GM12878 (cell line): ENCODE results near the gene MLPH. TPM values are rescaled to one million over a fixed set of nuclear protein-coding genes. Genes with fewer than 3 reads are reported as not detected.

Experiments
- ATAC-seq: fragments of 200-7000 bp; cut with Tn5 transposase; 3 replicates; pipeline ENCODE4 v1.9.1; 2020; ENCODE audit warnings: mild to moderate bottlenecking, moderate library complexity
- BruUV-seq: library from RNA; stranded (reverse); fragments of 400-500 nt; replicated peaks from 2 replicates; lab custom pipeline; 2021; lab: Mats Ljungman, UMichigan
- CTCF ChIA-PET: fragments of 300-600 bp; sonication (Branson Sonifier 250); formaldehyde crosslinking; extraction: SDS; loops from one replicate; lab custom pipeline; 2021; ENCODE audit warnings: inconsistent platforms; lab: Yijun Ruan, JAX
- POLR2A ChIA-PET: fragments of 350-600 bp; formaldehyde crosslinking; extraction: SDS; loops from one replicate; lab custom pipeline; 2021; ENCODE audit warnings: inconsistent platforms; lab: Charles Lee
- RAD21 ChIA-PET: fragments of 300-600 bp; sonication (Branson Sonifier 250); formaldehyde crosslinking; loops from one replicate; lab custom pipeline; 2023; ENCODE audit warnings: antibody characterized with exemption; ENCODE audit not compliant: unreplicated experiment; lab: Charles Lee
- SMC1A ChIA-PET: fragments of 300-600 bp; sonication (Branson Sonifier 250); formaldehyde crosslinking; loops from one replicate; lab custom pipeline; 2023; ENCODE audit not compliant: unreplicated experiment, uncharacterized antibody; lab: Charles Lee
- DNase-seq: peaks from one replicate; pipeline ENCODE4 v3.0.0-alpha.2; 2011; ENCODE audit warnings: low read depth, low spot score
- FAIRE-seq: peaks from 3 replicates; lab custom pipeline; 2011; peaks lifted over from hg19 to GRCh38; lab: Jason Lieb, UNC
- H2AFZ ChIP-seq: 2 replicates; pipeline ENCODE4 v1.6.0; 2011; ENCODE audit warnings: low read depth, low read length, control low read depth; ENCODE audit not compliant: control insufficient read depth
- H3K27ac ChIP-seq: 2 replicates; pipeline ENCODE4 v1.5.1; 2011; ENCODE audit warnings: control low read depth; ENCODE audit not compliant: control insufficient read depth, insufficient read depth
- H3K27me3 ChIP-seq, 2 experiments: replicated peaks in 1 of 2; 2 replicates each; pipeline versions ENCODE4 v1.6.0 to v1.6.1; 2011; ENCODE audit warnings: low read length in 1 of 2; ENCODE audit not compliant: control insufficient read depth in 2 of 2, insufficient read depth in 2 of 2
- H3K36me3 ChIP-seq, 2 experiments: 2 replicates each; pipeline ENCODE4 v1.5.1; 2011; ENCODE audit warnings: low read length in 1 of 2; ENCODE audit not compliant: control insufficient read depth in 2 of 2, insufficient read depth in 2 of 2
- H3K4me1 ChIP-seq: 2 replicates; pipeline ENCODE4 v1.6.1; 2011; ENCODE audit warnings: mild to moderate bottlenecking, low read length, moderate library complexity, mixed read lengths; ENCODE audit not compliant: control insufficient read depth, insufficient read depth
- H3K4me2 ChIP-seq: 2 replicates; pipeline ENCODE4 v1.6.0; 2011; ENCODE audit warnings: control low read depth; ENCODE audit not compliant: control insufficient read depth, insufficient read depth
- H3K4me3 ChIP-seq: fragments of 200-600 bp; sonication (generic); 2 replicates; pipeline ENCODE4 v1.5.1; 2016
- H3K79me2 ChIP-seq: 2 replicates; pipeline ENCODE4 v1.6.0; 2011; ENCODE audit warnings: low read length; ENCODE audit not compliant: control insufficient read depth, insufficient read depth
- H3K9ac ChIP-seq: 2 replicates; pipeline ENCODE4 v1.8.0; 2011; ENCODE audit warnings: low read length, control low read depth, mixed read lengths; ENCODE audit not compliant: control insufficient read depth, insufficient read depth
- H3K9me3 ChIP-seq: replicated peaks from 3 replicates; pipeline ENCODE4 v1.5.1; 2011; ENCODE audit warnings: mild to moderate bottlenecking, low read length; ENCODE audit not compliant: control insufficient read depth, insufficient read depth
- H4K20me1 ChIP-seq: 2 replicates; pipeline ENCODE4 v1.6.0; 2011; ENCODE audit not compliant: control insufficient read depth, insufficient read depth
- CEBPZ ChIP-seq: fragments of 150-350 bp; IDR thresholded peaks from 2 replicates; pipeline ENCODE4 v1.6.1; 2016; ENCODE audit warnings: low read depth, low read length
- FOS ChIP-seq: IDR thresholded peaks from 3 replicates; pipeline ENCODE4 v1.6.1; 2011; ENCODE audit warnings: borderline replicate concordance; ENCODE audit not compliant: insufficient read length; ENCODE audit errors: extremely low read depth
- HCFC1 ChIP-seq: fragments of 150-350 bp; IDR thresholded peaks from 2 replicates; pipeline ENCODE4 v1.6.1; 2014; ENCODE audit warnings: low read length
- HDGF ChIP-seq: fragments of 450-650 bp; IDR thresholded peaks from 2 replicates; pipeline ENCODE4 v1.6.1; 2016; ENCODE audit warnings: antibody characterized with exemption
- KDM1A ChIP-seq: fragments of 200-600 bp; sonication (generic); IDR thresholded peaks from 2 replicates; pipeline ENCODE4 v1.6.1; 2016; ENCODE audit warnings: borderline replicate concordance
- MTA3 ChIP-seq: IDR thresholded peaks from 2 replicates; pipeline ENCODE4 v1.6.1; 2012; ENCODE audit warnings: low read length, inconsistent platforms, borderline replicate concordance
- NFYB ChIP-seq: IDR thresholded peaks from 2 replicates; pipeline ENCODE4 v1.6.1; 2011; ENCODE audit warnings: low read depth, mild to moderate bottlenecking, low read length, improper control_type of control experiment, moderate library complexity; ENCODE audit not compliant: insufficient read depth
- PAX8 ChIP-seq: fragments of 450-650 bp; IDR thresholded peaks from 2 replicates; pipeline ENCODE4 v1.6.1; 2017; ENCODE audit warnings: mild to moderate bottlenecking, moderate library complexity
- PRDM15 ChIP-seq: fragments of 450-650 bp; formaldehyde crosslinking; IDR thresholded peaks from 2 replicates; pipeline ENCODE4 v1.4.0; 2020; ENCODE audit warnings: mild to moderate bottlenecking, moderate library complexity
- RB1 ChIP-seq: fragments of 450-650 bp; formaldehyde crosslinking; IDR thresholded peaks from 2 replicates; pipeline ENCODE4 v1.6.1; 2017; ENCODE audit warnings: mild to moderate bottlenecking, borderline replicate concordance
- RELA ChIP-seq: fragments of 450-650 bp; IDR thresholded peaks from 2 replicates; pipeline ENCODE4 v1.8.0; 2014; ENCODE audit warnings: borderline replicate concordance; ENCODE audit not compliant: partially characterized antibody
- ZBTB40 ChIP-seq: fragments of 450-650 bp; IDR thresholded peaks from 2 replicates; pipeline ENCODE4 v1.6.1; 2016; ENCODE audit warnings: mild to moderate bottlenecking, moderate library complexity, borderline replicate concordance
- WGBS: methylation state at CpG from one replicate; pipeline ENCODE4 v1.1.6; 2016; ENCODE audit warnings: low lambda C conversion rate; ENCODE audit not compliant: insufficient replicate concordance, insufficient coverage; ENCODE audit errors: missing lambda C conversion rate; 5-methylcytosine and 5-hydroxymethylcytosine counted together
- in situ Hi-C: fragments of 300-500 bp; cut with MboI; formaldehyde crosslinking; loops from 9 replicates; pipeline ENCODE4 v1.14.3; 2018; ENCODE audit warnings: mixed read lengths
- intact Hi-C: fragments of 100-400 bp; cut with micrococcal nuclease; formaldehyde crosslinking; loops from one replicate; pipeline ENCODE4 v1.14.2; 2022; ENCODE audit not compliant: unreplicated experiment
- polyA plus RNA-seq, 11 experiments: library from polyadenylated mRNA; depleted of rRNA in 4 of 11; unstranded in 6 of 11; stranded (reverse) in 5 of 11; fragments of >200 nt; fragmentation: Nextera tagmentation in 4 of 11; fragmentation: Illumina TruSeq in 1 of 11; extraction: Ambion mirVana in 4 of 11; extraction: Trizol in 1 of 11; gene quantifications; 1 replicate in 1 of 11; 2 replicates in 10 of 11; pipeline versions ENCODE4 v1.2.1 to v1.2.3, GENCODE V29; 2011 to 2016; ENCODE audit warnings: inconsistent platforms in 2 of 11, missing spikeins in 2 of 11, low read depth in 1 of 11
- total RNA-seq, 4 experiments: library from RNA; depleted of rRNA in 3 of 4; stranded (reverse); fragments of >200 nt in 3 of 4; fragmentation: Illumina TruSeq in 1 of 4; extraction: Trizol in 1 of 4; gene quantifications; 2 replicates each; pipeline versions ENCODE4 v1.2.1 to v1.2.3, GENCODE V29; 2013 to 2021

MLPH gene
- total and polyA plus RNA-seq, 10 of the 15 experiments (the other 5 are each of a cell fraction or from before 2014, with no cell fraction given) = 0.16 to 0.85 TPM; not detected in 8

GRCh38 chr2:237473878-237474441 lies 13.1 kb upstream of the MLPH start:
- SMC1A ChIA-PET = interaction anchor here (0.5 to 3.0 kb wide), 5 partner anchors 33 to 319 kb away, joined by 3 to 13 read pairs (median 4); no protein-coding TSS in a partner anchor
- H3K27ac ChIP-seq = no peak overlapping the region
- no TSS peak for BruUV-seq
- no peaks in the 10 kb centered on the region for H3K9me3 ChIP-seq
- in situ Hi-C loops = no loop called here
- no peak overlapping the region for H3K9ac ChIP-seq
- H3K79me2 ChIP-seq = no peaks in the 10 kb centered on the region
- TF ChIP-seq FOS (no peak), MTA3 (no peak), ZBTB40 (no peak), HDGF (no peak), CEBPZ (no peak), PAX8 (no peak), KDM1A (no peak), RB1 (no peak), PRDM15 (no peak), NFYB (no peak), HCFC1 (no peak), RELA (no peak)
- RAD21 ChIA-PET = interaction anchor here (0.6 to 3.8 kb wide), 4 partner anchors 53 to 1141 kb away, joined by 3 to 32 read pairs (median 4); no protein-coding TSS in a partner anchor
- CTCF ChIA-PET = interaction anchor here (0.8 to 7.1 kb wide), 5 partner anchors 12 to 352 kb away, joined by 3 to 70 read pairs (median 4); no protein-coding TSS in a partner anchor
- no peak for FAIRE-seq
- no peak for DNase-seq
- no peak overlapping the region for H2AFZ ChIP-seq
- intact Hi-C loops = loop anchor here (2.0 to 10.0 kb wide), 2 partner anchors 53 to 349 kb away; no protein-coding TSS in a partner anchor
- H3K4me2 ChIP-seq = no peak overlapping the region
- 70% methylated on average over 11 of the region's 11 CpGs for WGBS
- H3K4me3 ChIP-seq = no peak overlapping the region
- H3K27me3 ChIP-seq = peaks cover 5 to 6% of the 10 kb centered on the region in 2 experiments; a peak in 3 of 4 replicates
- H3K4me1 ChIP-seq = peaks cover 6% of the 10 kb centered on the region; the same call in 1 of the 2 replicates
- POLR2A ChIA-PET = no interaction called here
- no peak for ATAC-seq
- H4K20me1 ChIP-seq = no peaks in the 10 kb centered on the region
- H3K36me3 ChIP-seq = no peaks in the 10 kb centered on the region
